Liver (tissue), 3 donors: ENCODE results near the gene MYO1C.

Experiments used
- GABPA ChIP-seq, 2 donors: IDR thresholded peaks in 1 of 2; conservative IDR thresholded peaks in 1 of 2; 2 replicates each; pipeline ENCODE4 v1.6.1; 2016; ENCODE audit warnings: antibody characterized with exemption in 2 of 2, mild to moderate bottlenecking in 1 of 2, moderate library complexity in 1 of 2
- RAD21 ChIP-seq, 2 donors: IDR thresholded peaks; 2 replicates each; pipeline ENCODE4 v1.6.1; 2016; ENCODE audit warnings: antibody characterized with exemption in 2 of 2, mild to moderate bottlenecking in 2 of 2
- TAF1 ChIP-seq: conservative IDR thresholded peaks from 2 replicates; pipeline ENCODE4 v1.6.1; 2016; ENCODE audit warnings: antibody characterized with exemption, mild to moderate bottlenecking
- YY1 ChIP-seq: IDR thresholded peaks from 2 replicates; pipeline ENCODE4 v1.6.1; 2016; ENCODE audit warnings: antibody characterized with exemption, mild to moderate bottlenecking
- TF ChIP-seq, protein P1 (sequence below): IDR thresholded peaks from 2 replicates; pipeline ENCODE4 v1.6.1; 2016; ENCODE audit warnings: antibody characterized with exemption
- TF ChIP-seq, protein P2 (sequence below): fragments of 150-350 bp; IDR thresholded peaks from 2 replicates; pipeline ENCODE4 v1.5.1; 2017; ENCODE audit warnings: improper control_type of control experiment, low read depth, low read length; ENCODE audit not compliant: missing input control
- TF ChIP-seq, protein P3 (sequence below): IDR thresholded peaks from 2 replicates; pipeline ENCODE4 v1.6.1; 2016; ENCODE audit warnings: antibody characterized with exemption, mild to moderate bottlenecking
- TF ChIP-seq, protein P4 (sequence below): IDR thresholded peaks from 2 replicates; pipeline ENCODE4 v1.6.1; 2016; ENCODE audit warnings: antibody characterized with exemption
- donor health status: healthy.
- donor health status: healthy.

DNA sequence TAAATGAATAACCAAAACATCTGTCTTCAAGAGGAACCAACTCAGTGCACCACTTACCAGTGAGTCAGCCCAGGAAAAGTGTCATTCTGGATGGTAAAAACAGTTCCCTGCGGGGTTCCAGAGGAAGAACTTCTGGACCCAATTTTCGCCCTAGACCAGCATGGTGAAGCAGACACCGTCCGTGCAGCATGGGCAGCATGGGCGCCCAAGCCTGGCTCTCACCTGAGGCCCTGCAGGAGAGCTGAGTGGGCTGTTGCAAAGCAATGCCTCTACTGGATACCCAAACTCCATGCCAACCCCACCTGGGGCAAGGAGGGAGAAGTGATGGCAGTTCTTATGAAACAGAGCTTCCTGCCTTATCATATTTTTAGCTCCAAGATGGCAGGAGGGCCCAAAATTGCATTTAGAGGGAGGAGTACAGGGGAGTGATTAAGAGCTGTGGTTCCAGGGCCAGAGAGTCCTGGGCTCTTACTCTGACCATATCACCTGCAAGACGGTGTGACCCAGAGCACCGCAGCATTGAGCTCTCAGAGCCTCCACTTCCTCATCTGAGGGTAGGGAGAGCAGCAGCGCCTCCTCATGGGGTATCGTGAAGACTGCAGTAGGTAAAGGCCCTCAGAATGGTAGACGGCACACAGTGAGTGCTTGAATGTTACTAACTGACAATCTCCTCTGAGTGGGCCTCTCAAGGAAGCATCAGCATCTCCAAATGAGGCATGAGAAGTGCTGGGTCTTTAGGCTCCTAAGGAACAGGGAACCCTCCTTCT lies 40.5 kb upstream of the MYO1C start:
- TF ChIP-seq, protein P1, sequence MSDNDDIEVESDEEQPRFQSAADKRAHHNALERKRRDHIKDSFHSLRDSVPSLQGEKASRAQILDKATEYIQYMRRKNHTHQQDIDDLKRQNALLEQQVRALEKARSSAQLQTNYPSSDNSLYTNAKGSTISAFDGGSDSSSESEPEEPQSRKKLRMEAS: no peak
- TF ChIP-seq, protein P2, sequence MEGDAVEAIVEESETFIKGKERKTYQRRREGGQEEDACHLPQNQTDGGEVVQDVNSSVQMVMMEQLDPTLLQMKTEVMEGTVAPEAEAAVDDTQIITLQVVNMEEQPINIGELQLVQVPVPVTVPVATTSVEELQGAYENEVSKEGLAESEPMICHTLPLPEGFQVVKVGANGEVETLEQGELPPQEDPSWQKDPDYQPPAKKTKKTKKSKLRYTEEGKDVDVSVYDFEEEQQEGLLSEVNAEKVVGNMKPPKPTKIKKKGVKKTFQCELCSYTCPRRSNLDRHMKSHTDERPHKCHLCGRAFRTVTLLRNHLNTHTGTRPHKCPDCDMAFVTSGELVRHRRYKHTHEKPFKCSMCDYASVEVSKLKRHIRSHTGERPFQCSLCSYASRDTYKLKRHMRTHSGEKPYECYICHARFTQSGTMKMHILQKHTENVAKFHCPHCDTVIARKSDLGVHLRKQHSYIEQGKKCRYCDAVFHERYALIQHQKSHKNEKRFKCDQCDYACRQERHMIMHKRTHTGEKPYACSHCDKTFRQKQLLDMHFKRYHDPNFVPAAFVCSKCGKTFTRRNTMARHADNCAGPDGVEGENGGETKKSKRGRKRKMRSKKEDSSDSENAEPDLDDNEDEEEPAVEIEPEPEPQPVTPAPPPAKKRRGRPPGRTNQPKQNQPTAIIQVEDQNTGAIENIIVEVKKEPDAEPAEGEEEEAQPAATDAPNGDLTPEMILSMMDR: no peak
- peak; percentile 28 to 55 for TF ChIP-seq RAD21 (IDR thresholded peaks at IDR 0.05)
- TF ChIP-seq, protein P3, sequence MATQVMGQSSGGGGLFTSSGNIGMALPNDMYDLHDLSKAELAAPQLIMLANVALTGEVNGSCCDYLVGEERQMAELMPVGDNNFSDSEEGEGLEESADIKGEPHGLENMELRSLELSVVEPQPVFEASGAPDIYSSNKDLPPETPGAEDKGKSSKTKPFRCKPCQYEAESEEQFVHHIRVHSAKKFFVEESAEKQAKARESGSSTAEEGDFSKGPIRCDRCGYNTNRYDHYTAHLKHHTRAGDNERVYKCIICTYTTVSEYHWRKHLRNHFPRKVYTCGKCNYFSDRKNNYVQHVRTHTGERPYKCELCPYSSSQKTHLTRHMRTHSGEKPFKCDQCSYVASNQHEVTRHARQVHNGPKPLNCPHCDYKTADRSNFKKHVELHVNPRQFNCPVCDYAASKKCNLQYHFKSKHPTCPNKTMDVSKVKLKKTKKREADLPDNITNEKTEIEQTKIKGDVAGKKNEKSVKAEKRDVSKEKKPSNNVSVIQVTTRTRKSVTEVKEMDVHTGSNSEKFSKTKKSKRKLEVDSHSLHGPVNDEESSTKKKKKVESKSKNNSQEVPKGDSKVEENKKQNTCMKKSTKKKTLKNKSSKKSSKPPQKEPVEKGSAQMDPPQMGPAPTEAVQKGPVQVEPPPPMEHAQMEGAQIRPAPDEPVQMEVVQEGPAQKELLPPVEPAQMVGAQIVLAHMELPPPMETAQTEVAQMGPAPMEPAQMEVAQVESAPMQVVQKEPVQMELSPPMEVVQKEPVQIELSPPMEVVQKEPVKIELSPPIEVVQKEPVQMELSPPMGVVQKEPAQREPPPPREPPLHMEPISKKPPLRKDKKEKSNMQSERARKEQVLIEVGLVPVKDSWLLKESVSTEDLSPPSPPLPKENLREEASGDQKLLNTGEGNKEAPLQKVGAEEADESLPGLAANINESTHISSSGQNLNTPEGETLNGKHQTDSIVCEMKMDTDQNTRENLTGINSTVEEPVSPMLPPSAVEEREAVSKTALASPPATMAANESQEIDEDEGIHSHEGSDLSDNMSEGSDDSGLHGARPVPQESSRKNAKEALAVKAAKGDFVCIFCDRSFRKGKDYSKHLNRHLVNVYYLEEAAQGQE: no peak
- no peak for TF ChIP-seq TAF1
- TF ChIP-seq GABPA (IDR thresholded peaks at IDR 0.05 in 1 of 2, conservative IDR thresholded peaks at IDR 0.05 in 1 of 2): no peak
- TF ChIP-seq, protein P4, sequence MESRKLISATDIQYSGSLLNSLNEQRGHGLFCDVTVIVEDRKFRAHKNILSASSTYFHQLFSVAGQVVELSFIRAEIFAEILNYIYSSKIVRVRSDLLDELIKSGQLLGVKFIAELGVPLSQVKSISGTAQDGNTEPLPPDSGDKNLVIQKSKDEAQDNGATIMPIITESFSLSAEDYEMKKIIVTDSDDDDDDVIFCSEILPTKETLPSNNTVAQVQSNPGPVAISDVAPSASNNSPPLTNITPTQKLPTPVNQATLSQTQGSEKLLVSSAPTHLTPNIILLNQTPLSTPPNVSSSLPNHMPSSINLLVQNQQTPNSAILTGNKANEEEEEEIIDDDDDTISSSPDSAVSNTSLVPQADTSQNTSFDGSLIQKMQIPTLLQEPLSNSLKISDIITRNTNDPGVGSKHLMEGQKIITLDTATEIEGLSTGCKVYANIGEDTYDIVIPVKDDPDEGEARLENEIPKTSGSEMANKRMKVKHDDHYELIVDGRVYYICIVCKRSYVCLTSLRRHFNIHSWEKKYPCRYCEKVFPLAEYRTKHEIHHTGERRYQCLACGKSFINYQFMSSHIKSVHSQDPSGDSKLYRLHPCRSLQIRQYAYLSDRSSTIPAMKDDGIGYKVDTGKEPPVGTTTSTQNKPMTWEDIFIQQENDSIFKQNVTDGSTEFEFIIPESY: no peak
- TF ChIP-seq YY1: no peak
